DND-41 (cell line): ENCODE measurements around the gene NTMT2.

Experiments
- ATAC-seq: fragments of 200-7000 bp; cut with Tn5 transposase; 3 replicates; pipeline ENCODE4 v1.9.1; 2021; ENCODE audit warnings: low read depth; ENCODE audit not compliant: insufficient read depth
- DNase-seq: peaks from one replicate; pipeline ENCODE4 v3.0.0-alpha.2; 2020
- H2AFZ ChIP-seq: 2 replicates; pipeline ENCODE4 v1.6.0; 2012; ENCODE audit warnings: low read depth, low read length
- H3K27ac ChIP-seq: 2 replicates; pipeline ENCODE4 v1.5.1; 2012; ENCODE audit warnings: low read length, inconsistent platforms
- H3K27me3 ChIP-seq: fragments of 200-600 bp; sonication (generic); 2 replicates; pipeline ENCODE4 v1.6.0; 2012; ENCODE audit warnings: low read length, mild to moderate bottlenecking, inconsistent platforms; ENCODE audit not compliant: insufficient read depth, poor library complexity
- H3K36me3 ChIP-seq: 2 replicates; pipeline ENCODE4 v1.5.1; 2012; ENCODE audit warnings: low read length, inconsistent platforms; ENCODE audit not compliant: insufficient read depth
- H3K4me1 ChIP-seq: 2 replicates; pipeline ENCODE4 v1.5.1; 2012; ENCODE audit warnings: mild to moderate bottlenecking, low read length; ENCODE audit not compliant: insufficient read depth
- H3K4me2 ChIP-seq: 2 replicates; pipeline ENCODE4 v1.6.0; 2012; ENCODE audit warnings: mild to moderate bottlenecking, moderate library complexity, low read length, inconsistent platforms; ENCODE audit not compliant: insufficient read depth
- H3K4me3 ChIP-seq, 2 experiments: fragments of 200-600 bp in 1 of 2; shearing (Covaris generic) in 1 of 2; 2 replicates each; pipeline ENCODE4 v1.5.1; 2012 to 2016; ENCODE audit warnings: inconsistent platforms in 2 of 2, low read length in 2 of 2, mild to moderate bottlenecking in 2 of 2, low read depth in 1 of 2, moderate library complexity in 1 of 2
- H3K79me2 ChIP-seq: 2 replicates; pipeline ENCODE4 v1.6.0; 2012; ENCODE audit warnings: low read length, inconsistent platforms; ENCODE audit not compliant: insufficient read depth
- H3K9ac ChIP-seq: 2 replicates; pipeline ENCODE4 v1.6.0; 2012; ENCODE audit warnings: low read depth, mild to moderate bottlenecking, inconsistent platforms, low read length, moderate library complexity
- H3K9me3 ChIP-seq: 2 replicates; pipeline ENCODE4 v1.5.1; 2012; ENCODE audit warnings: low read length, moderate library complexity, mild to moderate bottlenecking, inconsistent platforms; ENCODE audit not compliant: insufficient read depth, severe bottlenecking
- H4K20me1 ChIP-seq: 2 replicates; pipeline ENCODE4 v1.6.0; 2012; ENCODE audit warnings: low read length; ENCODE audit not compliant: insufficient read depth
- CTCF ChIP-seq: IDR thresholded peaks from 2 replicates; pipeline ENCODE4 v1.5.1; 2012; ENCODE audit warnings: borderline replicate concordance, low read length, moderate library complexity, mild to moderate bottlenecking; ENCODE audit not compliant: poor library complexity, severe bottlenecking; ENCODE audit errors: extremely low read depth
- EZH2 ChIP-seq: IDR thresholded peaks from 3 replicates; pipeline ENCODE4 v1.6.1; 2012; ENCODE audit warnings: borderline replicate concordance, low read depth, mild to moderate bottlenecking, moderate library complexity, low read length, inconsistent platforms; ENCODE audit not compliant: severe bottlenecking

The NTMT2 gene

DNA sequence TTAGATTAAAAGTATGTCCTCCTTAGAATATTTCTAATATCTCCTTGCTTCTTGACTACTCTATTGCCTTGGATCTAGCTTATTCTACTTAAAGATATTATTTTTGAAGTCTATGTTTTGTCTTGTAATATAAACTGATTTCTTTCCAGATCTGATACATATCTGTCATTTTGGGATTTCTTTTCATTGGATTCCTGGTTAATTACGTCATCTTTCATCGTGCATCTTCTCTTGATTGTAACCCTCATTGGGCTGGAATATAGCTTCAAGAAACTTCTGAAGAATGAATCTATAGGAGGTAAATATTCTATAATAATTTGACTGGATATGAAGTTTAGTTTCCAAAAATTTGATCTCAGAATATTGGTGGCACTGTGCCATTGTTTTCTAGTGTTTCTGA, 12.1 kb downstream of the NTMT2 start:
- H3K9me3 ChIP-seq: peaks cover 4% of the 10 kb centered on the region
- no peaks in the 10 kb centered on the region for H3K27me3 ChIP-seq
- no peaks in the 10 kb centered on the region for H3K4me1 ChIP-seq
- DNase-seq (no peak), ATAC-seq (no peak)
- H3K36me3 ChIP-seq: no peaks in the 10 kb centered on the region
- H3K4me3 ChIP-seq: no peak overlapping the region
- no peak overlapping the region for H3K9ac ChIP-seq
- no peak for TF ChIP-seq CTCF
- TF ChIP-seq EZH2: no peak
- no peak overlapping the region for H2AFZ ChIP-seq
- H4K20me1 ChIP-seq: no peaks in the 10 kb centered on the region
- H3K27ac ChIP-seq: no peak overlapping the region
- no peaks in the 10 kb centered on the region for H3K79me2 ChIP-seq
- no peak overlapping the region for H3K4me2 ChIP-seq

DNA sequence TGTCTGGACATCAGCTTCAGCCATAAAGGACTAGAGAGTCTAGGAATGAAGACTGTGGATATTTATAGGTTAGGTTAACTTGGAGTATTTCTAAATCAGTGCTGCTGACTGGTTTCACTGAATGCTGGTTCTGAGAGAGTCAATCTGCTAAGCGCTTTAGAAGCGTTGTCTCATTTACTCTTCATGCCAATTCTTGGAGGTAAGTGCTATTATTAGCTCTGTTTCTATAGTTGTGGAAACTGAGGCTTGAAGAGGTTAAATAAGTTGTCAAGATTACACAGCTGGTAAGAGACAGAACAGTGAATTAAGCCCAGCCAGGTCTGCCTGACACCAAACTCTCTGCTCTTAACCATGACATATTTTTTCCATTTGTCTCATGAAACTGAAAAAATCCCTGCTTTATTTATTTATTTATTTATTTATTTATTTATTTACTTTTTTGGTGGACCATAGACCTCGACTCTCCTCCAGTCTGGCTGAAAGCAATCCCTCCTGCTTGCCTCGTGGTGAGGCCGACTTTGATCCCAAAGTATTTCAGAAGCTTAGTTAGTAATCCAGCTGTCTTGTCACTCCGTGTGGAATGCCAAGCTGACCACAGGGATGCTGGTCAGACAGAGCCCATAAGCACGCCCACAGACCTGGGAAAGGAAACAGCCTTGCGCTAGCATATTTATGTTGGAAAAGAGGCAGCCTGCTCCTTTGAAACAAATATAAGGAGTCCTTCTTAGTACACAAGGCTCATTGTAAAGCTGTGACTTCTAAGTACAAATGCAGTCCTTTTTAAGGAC, 16.9 kb downstream of the NTMT2 start:
- no peak overlapping the region for H3K4me3 ChIP-seq
- peaks cover 5% of the 10 kb centered on the region for H3K4me1 ChIP-seq
- no peak overlapping the region for H3K27ac ChIP-seq
- no peaks in the 10 kb centered on the region for H3K27me3 ChIP-seq
- no peak overlapping the region for H2AFZ ChIP-seq
- DNase-seq (no peak), ATAC-seq (no peak)
- H3K9ac ChIP-seq: no peak overlapping the region
- no peak for TF ChIP-seq CTCF
- TF ChIP-seq EZH2: no peak
- H3K36me3 ChIP-seq: no peaks in the 10 kb centered on the region
- no peak overlapping the region for H3K4me2 ChIP-seq
- H3K9me3 ChIP-seq: no peaks in the 10 kb centered on the region
- H4K20me1 ChIP-seq: no peaks in the 10 kb centered on the region
- no peaks in the 10 kb centered on the region for H3K79me2 ChIP-seq

DNA sequence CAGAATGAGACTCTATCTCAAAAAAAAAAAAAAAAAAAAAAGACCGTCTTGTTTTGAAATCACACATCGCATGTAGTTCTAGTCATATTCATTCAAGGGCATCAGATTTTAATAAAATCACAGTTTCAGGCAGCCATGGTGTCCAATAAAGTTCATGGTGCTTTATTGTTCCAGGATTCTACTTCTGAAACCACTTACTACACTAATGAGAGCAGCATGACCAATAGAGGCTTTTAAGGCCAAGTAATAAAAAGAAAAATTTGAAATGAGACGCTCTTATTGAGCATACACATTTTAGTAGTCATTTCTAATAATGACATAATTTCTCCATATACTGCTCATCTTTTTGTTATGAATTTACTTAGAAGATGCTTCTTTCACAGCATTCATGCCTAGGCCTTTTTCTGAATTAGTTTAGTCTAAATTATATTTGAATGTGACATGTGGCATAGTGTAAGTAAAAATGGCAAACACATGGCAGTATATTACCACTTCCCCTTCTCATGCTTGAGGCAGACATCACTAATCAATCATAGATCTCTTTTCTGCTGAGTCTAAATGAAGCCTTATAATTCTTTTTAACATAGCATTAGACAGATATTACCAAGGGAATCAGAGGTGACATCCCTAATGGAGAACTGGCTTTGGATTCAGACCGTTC, 18.5 kb downstream of the NTMT2 start:
- no peaks in the 10 kb centered on the region for H3K27me3 ChIP-seq
- no peak overlapping the region for H2AFZ ChIP-seq
- H3K9me3 ChIP-seq: no peaks in the 10 kb centered on the region
- H3K4me3 ChIP-seq: no peak overlapping the region
- H3K4me2 ChIP-seq: no peak overlapping the region
- TF ChIP-seq CTCF (no peak), EZH2 (no peak)
- H3K27ac ChIP-seq: no peak overlapping the region
- H4K20me1 ChIP-seq: no peaks in the 10 kb centered on the region
- H3K36me3 ChIP-seq: no peaks in the 10 kb centered on the region
- H3K9ac ChIP-seq: no peak overlapping the region
- no peak for DNase-seq
- peaks cover 20% of the 10 kb centered on the region for H3K4me1 ChIP-seq
- H3K79me2 ChIP-seq: no peaks in the 10 kb centered on the region
- ATAC-seq: no peak
